Bronchial epithelial cell (primary cell): Measurements from ENCODE around the gene BTG2. TPM values are rescaled to one million over a fixed set of nuclear protein-coding genes. Genes with fewer than 3 reads are reported as not detected.

ENCODE experiments used
- DNase-seq: peaks from one replicate; pipeline ENCODE4 v3.0.0-alpha.2; 2010; ENCODE audit warnings: low read depth
- FAIRE-seq: peaks from 2 replicates; lab custom pipeline; 2011; peaks lifted over from hg19 to GRCh38; lab: Jason Lieb, UNC
- H3K27me3 ChIP-seq: 2 replicates; pipeline ENCODE4 v1.5.1; 2011; ENCODE audit warnings: low read length; ENCODE audit not compliant: control insufficient read depth, insufficient read depth
- H3K36me3 ChIP-seq: 2 replicates; pipeline ENCODE4 v1.5.1; 2011; ENCODE audit warnings: low read length; ENCODE audit not compliant: control insufficient read depth, insufficient read depth
- H3K4me3 ChIP-seq: 2 replicates; pipeline ENCODE4 v1.5.1; 2011; ENCODE audit warnings: mild to moderate bottlenecking, low read depth, low read length, control low read depth
- total RNA-seq: library from RNA; depleted of rRNA; stranded (reverse); fragments of >200 nt; gene quantifications from 2 replicates; pipeline ENCODE4 v1.2.1, GENCODE V29; 2014
- TF ChIP-seq, protein P1 (sequence below): IDR thresholded peaks from 2 replicates; pipeline ENCODE4 v1.5.1; 2011; ENCODE audit warnings: mild to moderate bottlenecking, moderate library complexity, low read length, control low read depth, inconsistent platforms; ENCODE audit not compliant: insufficient read depth, severe bottlenecking

The BTG2 gene
- total RNA-seq, 1 donor from 2014 or later: 12.9 TPM

DNA sequence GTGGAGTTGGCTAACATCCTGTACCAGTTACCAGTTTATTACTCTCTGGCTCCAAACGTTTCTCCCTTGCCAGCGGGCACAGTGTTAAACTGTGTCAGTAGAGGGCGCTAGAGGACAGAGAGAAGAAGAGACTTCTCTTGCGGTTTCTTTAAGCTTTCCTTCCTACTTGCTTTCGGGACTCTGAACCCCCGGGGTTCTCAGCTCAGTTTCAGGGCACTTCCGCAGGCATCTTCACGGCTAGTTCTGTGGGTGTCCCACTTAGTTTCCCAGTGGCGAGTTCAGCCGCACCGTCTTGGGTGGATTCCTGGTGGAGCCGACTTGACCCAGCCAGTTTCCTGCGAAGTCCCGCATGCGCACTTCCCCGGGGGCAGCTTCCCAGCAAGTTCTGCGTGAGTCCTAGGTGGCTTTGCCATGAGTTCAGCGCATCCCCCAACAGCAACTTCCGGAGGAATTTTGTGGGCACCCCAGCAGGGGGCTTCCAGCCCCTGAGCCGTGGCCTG, 37.9 kb upstream of the BTG2 start:
- H3K4me3 ChIP-seq: peak overlapping the region; percentile 47
- H3K27me3 ChIP-seq: no peaks in the 10 kb centered on the region
- H3K36me3 ChIP-seq: no peaks in the 10 kb centered on the region
- no peak for FAIRE-seq
- TF ChIP-seq, protein P1, sequence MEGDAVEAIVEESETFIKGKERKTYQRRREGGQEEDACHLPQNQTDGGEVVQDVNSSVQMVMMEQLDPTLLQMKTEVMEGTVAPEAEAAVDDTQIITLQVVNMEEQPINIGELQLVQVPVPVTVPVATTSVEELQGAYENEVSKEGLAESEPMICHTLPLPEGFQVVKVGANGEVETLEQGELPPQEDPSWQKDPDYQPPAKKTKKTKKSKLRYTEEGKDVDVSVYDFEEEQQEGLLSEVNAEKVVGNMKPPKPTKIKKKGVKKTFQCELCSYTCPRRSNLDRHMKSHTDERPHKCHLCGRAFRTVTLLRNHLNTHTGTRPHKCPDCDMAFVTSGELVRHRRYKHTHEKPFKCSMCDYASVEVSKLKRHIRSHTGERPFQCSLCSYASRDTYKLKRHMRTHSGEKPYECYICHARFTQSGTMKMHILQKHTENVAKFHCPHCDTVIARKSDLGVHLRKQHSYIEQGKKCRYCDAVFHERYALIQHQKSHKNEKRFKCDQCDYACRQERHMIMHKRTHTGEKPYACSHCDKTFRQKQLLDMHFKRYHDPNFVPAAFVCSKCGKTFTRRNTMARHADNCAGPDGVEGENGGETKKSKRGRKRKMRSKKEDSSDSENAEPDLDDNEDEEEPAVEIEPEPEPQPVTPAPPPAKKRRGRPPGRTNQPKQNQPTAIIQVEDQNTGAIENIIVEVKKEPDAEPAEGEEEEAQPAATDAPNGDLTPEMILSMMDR: peak; percentile 84
- DNase-seq: peak; percentile 82

GRCh38 chr1:203267912-203268311, 37.4 kb upstream of the BTG2 start:
- TF ChIP-seq, protein P1: no peak
- Histone ChIP-seq H3K4me3 (no peak overlapping the region), H3K27me3 (no peaks in the 10 kb centered on the region), H3K36me3 (no peaks in the 10 kb centered on the region)
- no peak for DNase-seq
- FAIRE-seq: no peak

DNA sequence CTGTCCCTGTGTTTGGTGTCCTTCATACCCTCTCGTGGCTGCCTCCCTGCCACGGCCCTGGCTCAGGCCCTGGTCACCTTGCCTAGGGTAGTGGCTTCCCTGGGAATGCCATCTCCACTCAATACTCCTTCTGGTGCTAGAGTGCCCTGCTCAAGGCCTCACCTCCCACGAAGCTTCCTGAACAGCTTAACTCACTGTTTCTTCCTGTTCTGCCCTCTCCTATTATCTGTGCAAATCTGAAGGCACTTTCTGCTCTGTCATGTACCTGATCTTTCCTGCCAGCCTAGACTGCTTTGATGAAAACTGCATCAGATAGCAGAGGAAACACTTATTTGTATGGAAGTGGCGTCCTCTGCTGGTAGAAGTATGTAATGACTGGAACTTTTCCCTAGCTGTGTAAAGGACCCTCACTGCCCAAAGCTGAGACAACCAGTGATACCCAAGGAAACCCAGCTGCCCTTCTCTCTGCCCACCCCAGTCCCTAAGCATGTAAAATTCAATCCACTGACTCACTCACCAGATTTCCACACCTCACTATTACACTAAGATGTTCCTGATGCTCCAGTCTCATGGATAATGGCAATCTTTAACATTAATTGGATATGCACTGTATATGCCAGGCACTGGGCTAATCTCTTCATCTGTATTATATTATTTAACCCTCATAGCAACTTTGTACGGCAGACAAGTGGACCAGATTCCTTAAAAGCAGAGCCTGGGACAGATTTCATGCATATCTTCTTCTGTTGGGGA, 36.2 kb upstream of the BTG2 start:
- FAIRE-seq: no peak
- peak; percentile 73 for DNase-seq
- H3K4me3 ChIP-seq: no peak overlapping the region
- no peaks in the 10 kb centered on the region for H3K36me3 ChIP-seq
- TF ChIP-seq, protein P1: peak; percentile 91
- H3K27me3 ChIP-seq: no peaks in the 10 kb centered on the region

- Histone ChIP-seq H3K36me3 (no peaks in the 10 kb centered on the region), H3K27me3 (no peaks in the 10 kb centered on the region), H3K4me3 (no peak overlapping the region)
- no peak for FAIRE-seq
- TF ChIP-seq, protein P1: no peak
- no peak for DNase-seq
Measured at GRCh38 chr1:203269654-203270020, 35.7 kb upstream of the BTG2 start.

GRCh38 chr1:203270448-203270847, 34.9 kb upstream of the BTG2 start:
- H3K4me3 ChIP-seq: no peak overlapping the region
- FAIRE-seq (no peak), DNase-seq (no peak)
- H3K36me3 ChIP-seq: no peaks in the 10 kb centered on the region
- no peaks in the 10 kb centered on the region for H3K27me3 ChIP-seq
- TF ChIP-seq, protein P1: peak; percentile 6
